ENCODE measurements around the gene GAB4.
"Not testable (repeated sequence)": the region's sequence is repeated elsewhere in the genome, so short reads cannot be mapped to it uniquely, and the experiment has no call there.

GAB4 gene, protein sequence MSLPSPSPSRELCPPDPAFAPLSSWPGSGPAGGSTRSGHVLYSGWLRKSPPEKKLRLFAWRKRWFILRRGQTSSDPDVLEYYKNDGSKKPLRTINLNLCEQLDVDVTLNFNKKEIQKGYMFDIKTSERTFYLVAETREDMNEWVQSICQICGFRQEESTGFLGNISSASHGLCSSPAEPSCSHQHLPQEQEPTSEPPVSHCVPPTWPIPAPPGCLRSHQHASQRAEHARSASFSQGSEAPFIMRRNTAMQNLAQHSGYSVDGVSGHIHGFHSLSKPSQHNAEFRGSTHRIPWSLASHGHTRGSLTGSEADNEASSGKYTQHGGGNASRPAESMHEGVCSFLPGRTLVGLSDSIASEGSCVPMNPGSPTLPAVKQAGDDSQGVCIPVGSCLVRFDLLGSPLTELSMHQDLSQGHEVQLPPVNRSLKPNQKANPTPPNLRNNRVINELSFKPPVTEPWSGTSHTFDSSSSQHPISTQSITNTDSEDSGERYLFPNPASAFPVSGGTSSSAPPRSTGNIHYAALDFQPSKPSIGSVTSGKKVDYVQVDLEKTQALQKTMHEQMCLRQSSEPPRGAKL

DNA sequence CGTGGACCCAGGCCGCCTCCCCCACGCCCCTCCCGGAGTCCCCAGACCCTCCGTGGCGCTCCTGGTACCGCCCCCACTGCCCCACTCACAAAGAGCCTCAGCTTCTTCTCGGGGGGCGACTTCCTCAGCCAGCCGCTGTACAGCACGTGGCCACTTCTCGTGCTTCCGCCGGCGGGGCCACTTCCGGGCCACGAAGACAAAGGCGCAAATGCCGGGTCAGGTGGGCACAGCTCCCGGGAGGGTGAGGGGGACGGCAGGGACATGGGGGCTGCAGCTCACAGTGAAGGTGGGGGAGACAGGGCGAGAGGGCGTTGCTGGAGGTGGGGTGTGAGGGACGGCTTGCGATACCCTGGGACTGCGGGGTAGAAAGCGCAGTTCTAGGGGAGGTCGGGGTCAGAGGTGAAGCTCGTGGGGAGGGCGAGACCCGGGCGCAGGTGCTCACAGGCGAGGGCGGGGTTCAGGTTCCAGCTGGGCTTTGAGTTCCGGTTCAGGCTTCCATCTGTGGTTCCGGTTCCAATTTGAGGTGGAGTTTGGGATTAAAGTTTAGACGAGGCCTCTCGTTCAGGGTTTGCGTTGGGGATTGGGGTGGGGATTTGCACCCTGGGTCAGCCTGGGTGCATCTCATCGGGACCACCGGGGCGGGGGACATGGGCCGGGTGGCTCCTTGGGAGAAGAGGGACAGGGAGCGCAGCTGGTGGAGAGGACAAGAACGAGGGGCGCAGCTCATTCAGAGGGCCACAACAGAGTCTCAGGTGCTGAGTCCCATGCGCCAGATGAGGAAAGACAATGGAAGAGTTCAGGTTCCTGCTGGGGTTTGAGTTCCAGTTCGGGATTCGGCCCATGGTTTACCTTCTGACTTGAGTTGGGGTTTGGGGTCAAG, at the start of gene GAB4:
TSS of gene GAB4 (minus strand) at position 371 of the 880 bp plus-strand sequence. CDS start at position 263, 108 bp downstream.
- DNase-seq = no peak

DNA sequence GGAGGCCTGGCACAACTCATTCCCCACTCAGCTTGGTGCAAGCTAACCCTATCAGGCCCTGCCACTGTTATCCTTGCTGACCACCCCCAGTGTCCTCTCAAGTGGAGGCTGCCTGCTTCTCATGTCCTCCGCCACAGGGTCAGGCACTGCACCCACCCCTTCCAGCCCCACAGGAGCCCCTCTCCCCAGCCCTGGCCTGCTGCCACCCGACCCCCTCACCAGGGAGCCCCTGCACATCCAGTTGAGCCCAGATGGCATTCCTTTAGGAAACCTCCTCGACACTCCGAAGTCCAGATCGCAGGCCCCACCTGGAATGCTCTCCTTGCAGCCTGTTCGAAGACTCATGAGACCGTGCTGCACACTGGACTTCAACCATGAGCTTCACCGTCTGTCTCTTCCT, 48.8 kb upstream of the GAB4 start:
- DNase-seq = no peak

DNA sequence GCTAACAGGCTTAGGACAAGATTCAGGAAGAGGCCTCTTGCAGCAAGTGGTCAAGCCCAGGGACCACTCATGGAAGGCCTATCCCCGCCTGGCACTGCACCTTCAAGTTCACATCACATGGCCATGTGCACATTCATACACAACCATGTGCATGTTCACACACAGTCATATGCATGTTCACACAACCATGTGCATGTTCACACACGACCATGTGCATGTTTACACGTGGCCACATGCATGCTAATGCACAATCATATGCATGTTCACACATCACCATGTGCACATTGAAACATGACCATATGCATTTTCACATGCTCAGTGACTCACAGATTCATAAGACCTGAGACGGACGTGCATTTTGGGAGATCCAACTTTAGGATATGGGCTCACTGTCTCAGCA, 48.0 kb upstream of the GAB4 start:
- no peak for DNase-seq

DNA sequence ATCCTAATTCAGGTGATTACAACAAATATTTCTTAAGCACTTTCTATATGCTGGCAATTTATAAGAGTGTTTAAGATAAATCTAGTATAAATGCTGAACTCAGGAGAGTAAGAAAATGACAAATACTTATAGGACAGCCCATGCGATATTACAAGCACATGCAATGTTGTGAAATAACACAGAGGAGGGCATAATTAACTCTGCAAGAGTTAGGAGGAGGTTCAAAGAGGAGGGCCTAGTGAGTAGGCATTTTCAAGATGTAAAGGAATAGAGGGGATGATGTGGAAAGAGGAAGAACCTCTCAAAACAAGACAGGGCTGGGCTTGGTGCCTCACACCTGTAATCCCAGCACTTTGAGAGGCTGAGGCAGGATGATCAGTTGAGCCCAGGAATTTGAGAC, 39.6 kb upstream of the GAB4 start:
- DNase-seq = no peak

DNA sequence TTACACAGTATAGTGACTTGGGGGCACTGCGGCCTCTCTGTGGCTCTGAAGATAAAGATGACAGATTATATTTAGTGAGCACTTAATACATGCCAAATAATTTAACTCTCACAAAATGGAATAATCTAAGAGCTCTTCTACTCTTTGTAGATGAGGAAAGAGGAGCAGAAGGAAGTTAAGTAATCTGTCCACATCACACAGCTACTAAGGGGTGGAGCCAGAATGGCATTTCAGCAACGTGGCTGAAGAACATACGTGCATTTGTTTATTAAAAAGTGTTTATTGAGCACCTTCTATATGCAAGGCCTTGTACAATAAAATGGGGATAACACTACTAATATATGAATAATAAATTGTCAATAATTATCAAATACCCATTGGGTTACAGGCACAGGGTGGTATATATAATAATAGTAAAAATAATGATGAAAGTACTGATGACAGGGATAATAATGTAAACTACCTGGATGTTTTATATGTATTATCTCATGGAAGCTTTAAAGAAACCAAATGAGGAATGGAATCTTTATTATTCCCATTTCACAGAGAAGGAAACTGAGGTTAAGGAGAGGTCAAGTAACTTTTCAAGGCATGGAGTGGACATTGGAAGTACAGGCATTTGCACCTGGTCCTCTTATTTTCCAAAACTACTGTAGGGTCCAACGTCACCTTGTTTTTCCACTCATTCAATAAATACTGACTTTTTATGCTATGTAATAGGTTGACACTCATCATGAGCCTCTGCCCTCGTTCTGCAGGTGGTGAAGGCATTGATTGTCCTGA, 38.7 kb upstream of the GAB4 start:
- DNase-seq = no peak

DNA sequence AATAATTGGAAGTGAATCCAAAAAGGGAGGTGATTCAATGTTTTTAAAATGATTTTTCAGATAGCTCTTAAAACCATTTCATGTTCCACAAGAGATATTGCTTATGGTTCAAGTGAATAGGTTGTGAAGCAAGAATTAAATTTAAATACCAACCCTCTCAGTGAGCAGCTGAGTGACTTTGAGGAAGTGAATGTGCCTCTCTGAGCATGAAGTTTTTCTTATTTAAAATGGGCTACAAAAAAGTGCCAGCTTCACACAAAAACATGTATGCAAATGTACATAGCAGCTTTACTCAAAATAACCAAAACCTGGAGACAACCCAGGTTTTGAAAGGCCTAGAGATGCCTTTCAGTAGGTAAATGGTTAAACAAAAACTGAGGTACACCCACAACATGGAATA, 35.5 kb upstream of the GAB4 start:
- no peak for DNase-seq

DNA sequence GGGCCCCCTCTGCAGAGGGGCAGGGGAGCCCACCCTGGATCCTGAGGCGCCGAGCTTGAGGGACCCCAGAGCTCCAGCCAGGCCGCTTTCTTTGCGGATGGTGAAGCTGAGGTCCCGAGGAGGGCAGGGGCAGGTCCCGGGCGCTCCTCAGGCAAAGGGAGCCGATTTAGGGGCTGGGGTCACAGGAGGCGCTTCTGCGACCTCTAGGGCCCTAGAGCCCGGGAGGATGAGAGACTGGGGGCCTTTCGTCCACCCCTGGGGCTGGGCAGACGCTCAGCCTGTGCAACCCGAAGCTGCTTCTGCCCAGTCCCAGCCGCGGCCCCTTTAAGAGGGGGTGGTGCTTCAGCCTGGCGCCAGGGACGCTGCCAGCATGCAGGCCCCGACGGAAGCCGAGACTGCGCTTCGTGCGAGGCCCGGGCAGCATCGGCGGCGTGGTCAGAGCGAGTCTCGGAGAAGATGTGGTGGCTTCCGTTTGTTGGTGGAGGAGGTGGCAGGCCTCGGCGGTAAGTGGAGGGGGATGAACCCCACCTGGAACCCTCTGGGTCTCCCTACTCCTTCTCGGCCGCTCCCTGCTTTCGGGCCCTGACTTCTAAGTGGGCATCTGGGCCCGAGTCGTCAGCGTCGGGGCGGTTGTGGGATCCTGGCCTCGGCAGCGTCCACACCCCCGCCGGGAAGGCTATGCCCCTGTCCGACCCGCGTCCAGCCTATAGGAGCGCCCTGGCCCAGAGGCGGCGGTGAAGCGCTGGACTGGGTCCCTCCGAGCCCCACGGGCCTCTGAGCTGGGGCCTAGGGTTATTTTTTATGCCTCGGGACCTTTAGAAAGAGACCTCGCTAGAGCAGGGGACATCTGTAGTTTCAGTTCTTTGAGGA, 29.1 kb upstream of the GAB4 start:
- not testable (repeated sequence) for DNase-seq

DNA sequence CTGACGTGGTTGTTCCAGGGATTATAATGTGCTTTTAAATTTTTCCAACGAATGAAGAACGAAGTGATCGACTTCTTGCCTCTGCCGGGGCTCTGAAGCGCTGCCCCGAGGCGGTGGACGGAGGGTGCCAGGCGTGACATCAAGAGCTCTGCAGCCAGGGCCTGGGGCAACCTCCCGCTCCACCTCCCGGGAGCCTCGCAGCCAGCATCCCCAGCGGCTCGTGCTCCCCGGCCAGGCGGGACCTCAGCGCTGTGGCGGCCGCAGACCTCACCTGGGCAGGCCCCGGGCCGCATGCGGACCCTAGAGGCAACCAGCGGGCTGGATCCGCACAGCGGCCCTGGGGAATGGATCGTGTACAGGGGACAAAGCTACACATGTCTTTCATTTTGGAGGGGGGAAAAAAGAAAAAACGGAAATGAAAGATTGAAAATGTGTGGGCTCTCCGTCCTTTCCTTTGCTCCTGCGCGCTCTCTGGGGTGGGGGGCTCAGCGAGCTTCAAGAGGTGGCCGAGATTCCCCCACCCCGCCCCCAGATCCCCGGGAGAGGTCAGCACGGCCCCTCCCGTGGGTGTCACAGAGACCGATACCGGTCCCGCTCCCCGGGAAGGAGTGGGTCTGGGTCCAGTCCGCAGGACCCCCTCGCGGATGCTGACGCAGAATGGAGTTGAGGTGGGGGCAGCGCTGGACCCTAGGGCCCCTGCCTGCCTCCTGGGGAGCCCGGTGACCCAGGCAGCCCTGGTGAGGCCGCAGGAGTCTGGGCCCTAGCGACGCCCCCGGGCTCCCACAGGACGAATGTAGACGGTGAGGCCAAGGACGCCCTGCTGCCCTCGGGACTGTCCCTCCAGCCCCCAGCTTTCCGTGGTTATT, 28.2 kb upstream of the GAB4 start:
- not testable (repeated sequence) for DNase-seq

DNA sequence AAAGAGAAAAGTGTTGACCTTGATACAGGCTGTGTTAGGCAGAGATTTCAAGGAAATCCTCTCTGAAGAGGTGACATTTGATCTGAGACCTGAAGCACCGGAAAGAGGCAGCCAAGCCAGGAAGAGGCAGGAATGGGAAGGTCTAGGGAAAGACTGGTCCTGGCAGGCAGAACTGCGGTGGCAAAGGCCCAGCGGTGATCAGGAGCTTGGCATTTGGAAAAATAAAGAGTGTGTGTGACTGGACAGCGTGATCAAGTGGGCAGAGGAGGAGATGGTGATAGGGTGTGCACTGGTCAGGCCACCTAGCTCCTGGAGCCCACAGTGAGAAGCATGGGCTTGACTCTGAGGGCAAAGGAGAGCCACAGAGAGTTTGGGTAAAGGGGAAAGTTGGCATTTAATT, 27.2 kb upstream of the GAB4 start:
- no peak for DNase-seq

DNA sequence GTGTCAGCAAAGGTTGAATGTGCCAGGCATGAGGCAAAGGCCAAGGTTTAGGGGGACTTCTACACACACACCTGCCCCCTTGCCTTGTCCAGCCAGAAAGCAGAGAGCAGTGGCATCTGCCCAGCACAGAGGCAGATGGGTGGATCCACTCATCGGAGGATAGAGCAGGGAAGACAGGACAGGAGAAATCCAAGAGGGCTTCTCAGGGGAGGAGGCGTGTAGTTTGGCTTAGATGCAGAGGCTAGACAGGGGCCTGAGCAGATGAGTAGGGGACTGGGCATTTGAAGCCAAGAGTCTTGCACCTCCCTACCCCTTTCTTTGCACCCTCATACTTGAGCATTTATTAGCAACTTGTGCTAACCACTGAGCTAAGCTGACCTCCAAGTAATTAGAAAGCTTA, 26.5 kb upstream of the GAB4 start:
- not testable (repeated sequence) for DNase-seq

DNA sequence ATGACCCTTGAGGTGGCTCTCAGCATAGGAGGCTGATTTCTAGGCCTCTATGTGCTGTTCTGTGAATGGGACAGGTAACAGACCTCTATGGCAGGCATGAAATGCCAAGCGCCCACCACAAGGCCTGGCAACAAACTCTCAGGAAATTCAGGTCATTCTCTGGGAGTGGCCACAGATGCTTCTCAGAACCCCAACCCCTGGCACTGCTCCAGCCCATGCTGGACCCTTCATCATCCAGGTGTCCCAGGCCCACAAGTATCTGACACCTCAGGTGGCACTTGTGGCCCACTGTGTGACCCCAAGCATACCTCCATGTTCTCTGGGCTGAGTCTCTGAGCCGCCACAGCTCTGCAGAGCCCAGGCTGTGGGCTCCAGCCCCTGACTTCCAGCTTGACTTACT, 24.3 kb upstream of the GAB4 start:
- DNase-seq = not testable (repeated sequence)

DNA sequence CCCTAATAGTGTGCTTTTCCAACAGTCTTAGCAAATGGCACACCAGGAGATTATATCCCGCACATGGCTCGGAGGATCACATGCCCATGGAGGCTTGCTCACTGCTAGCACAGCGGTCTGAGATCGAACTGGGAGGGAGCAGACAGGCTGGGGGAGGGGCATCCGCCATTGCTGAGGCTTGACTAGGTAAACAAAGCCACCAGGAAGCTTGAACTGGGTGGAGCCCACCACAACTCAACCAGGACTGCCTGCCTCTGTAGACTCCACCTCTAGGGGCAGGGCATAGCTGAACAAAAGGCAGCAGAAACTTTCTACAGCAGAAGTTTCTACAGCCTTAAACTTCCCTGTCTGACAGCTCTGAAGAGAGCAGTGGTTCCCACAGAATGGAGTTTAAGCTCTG, 16.4 kb upstream of the GAB4 start:
- DNase-seq = not testable (repeated sequence)

DNA sequence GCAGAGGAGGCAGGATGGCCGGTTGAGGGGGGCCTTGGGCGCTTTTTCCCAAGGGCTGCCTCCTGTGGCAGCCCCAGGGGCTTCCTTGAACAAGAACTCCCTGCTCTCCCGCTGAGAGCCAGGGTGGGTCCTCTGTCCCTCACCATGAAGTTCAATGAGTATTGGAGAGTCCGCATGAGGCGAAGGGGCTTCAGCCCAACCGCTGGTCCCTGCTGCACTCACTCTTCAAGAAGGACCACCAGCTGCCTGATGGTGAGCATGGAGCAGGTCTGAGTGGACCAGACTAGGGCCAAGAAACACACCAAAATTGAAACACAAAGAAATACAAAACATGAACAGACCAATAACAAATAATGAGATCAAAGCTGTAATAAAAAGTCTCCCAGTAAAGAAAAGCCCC, 7.5 kb upstream of the GAB4 start:
- not testable (repeated sequence) for DNase-seq

DNA sequence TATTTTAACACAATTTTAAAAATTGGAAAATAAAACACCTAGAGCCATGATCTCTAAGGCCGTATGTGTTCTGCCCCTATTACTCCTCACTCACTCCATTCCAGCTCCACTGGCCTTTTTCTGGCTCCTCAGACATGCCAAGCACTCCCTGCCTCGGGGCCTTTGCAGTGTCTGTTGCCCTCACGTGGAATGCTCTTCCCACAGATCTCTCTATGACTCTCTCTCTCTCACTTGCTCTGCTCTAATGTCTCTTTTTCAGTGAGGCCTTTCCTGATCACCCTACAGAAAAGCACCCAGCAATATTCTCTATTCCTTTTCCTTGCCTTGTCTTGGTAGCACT, 6.0 kb upstream of the GAB4 start:
- not testable (repeated sequence) for DNase-seq

DNA sequence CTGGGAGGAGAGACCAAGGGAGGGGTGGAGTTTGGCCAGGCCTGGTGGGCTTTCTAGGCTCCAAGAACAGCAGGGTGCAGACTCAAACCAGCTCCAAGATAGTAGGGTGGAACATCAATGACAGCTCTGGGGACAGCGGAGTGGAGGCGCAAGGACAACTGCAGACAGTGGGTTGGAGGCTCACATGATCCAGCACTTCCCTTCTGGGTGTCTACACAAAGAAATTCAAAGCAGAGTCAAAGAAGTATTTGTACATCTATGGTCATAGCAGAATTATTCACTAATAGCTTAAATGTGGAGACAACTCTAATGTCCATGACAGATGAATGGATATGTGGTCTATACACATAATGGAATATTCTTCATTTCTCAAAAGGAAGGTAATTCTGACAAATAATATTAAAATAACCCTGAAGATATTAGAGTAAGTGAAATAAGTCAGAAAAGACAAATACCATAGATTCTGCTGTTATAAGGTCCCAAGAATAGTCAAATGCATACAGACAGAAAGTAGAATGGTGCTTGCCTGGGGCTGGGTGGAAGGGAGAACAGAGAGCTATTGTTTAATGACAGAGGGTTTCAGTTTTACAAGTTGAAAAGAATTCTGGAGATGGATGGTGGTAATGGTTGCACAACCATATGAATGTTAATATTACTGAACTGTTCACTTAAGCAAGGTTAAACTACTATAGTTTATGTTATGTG, 5.5 kb upstream of the GAB4 start:
- no peak for DNase-seq

DNA sequence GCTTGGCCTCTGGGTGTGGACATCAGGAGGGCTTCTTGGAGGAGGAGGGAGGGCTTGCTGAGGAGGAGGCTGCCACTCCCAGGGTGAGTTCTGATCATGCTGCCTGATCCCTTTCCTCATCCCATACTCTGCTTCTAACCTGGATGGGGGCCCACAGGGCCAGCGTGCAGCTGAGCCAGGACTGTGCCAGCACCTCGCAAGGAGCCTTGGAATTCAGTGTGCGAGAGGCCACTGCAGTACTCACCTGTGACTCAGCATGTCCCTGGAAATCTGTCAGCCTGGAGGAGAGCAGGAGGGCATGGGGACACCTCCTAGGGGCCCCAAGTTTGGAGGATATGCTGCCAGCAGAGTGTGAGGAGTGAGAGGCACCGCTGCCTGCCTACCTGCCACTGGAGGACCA, 4.2 kb upstream of the GAB4 start:
- no peak for DNase-seq

DNA sequence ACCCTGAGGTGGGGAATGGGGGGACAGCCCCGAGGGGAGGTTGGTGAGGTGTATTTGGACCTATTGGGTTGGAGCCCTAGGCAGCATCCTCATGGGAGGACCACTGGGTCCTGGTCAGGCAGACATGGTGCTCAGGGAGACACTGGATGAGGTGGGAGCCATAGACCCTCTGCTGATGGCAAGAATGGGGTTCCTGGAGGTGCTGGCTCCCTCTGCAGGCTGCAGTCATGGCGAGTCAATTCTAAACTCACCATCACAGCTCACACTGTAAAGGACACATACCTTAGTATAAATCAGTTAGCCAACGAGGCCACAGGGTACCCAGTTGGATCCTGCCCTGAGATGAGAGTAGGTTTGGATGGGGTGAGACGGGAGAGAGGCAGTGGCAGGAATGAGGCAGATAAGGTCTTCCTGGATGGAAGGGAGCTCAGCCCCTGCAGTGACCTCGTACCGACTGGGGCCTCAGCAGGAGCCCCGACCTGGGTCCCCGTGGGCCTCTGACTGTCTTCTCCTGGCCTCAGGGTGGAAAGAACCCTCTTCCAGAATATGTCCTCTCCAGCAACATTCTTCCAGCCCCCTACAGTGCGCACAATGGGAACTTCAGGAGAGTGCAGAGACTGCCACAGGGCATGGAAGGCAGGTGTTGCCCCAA, 1.7 kb upstream of the GAB4 start:
- DNase-seq = no peak

DNA sequence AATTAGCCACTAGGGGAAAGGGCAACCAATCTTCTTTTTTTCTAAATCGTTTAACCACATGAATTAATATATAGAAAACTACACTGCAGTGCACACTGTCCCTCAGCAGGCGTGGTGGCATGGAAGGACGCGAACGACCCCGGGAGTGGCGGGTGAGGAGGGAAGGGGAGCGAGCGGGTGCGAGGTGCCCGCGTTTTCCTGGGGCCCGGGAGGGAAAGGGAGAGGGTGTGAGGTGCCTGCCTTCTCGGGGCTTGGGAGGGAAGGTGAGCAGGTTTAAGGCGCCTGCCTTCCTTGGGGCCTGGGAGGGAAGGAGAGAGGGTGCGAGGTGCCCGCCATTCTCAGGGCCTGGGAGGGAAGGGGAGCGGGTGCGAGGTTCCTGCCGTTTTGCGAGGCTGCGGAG, 765 bp downstream of the GAB4 start:
- DNase-seq = no peak

DNA sequence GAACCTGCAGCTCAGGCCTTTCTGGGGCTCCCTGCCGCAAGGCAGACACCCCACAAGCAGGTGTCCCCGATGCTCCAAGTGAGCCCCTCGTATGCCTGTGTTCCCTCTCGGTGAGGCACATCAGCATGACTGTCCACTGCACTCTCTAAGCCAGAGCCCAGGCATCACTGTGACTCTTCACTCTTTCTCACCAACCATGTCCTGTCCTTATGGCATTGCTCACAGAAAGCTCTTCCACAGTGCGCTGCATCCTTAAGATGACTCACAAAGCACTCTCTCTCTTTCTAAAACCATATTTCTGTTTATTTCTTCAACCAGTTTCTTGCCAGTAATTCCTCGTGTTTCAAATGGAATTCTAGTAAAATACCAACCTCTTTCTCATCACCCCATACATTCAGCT, 18.1 kb downstream of the GAB4 start:
- DNase-seq = no peak

DNA sequence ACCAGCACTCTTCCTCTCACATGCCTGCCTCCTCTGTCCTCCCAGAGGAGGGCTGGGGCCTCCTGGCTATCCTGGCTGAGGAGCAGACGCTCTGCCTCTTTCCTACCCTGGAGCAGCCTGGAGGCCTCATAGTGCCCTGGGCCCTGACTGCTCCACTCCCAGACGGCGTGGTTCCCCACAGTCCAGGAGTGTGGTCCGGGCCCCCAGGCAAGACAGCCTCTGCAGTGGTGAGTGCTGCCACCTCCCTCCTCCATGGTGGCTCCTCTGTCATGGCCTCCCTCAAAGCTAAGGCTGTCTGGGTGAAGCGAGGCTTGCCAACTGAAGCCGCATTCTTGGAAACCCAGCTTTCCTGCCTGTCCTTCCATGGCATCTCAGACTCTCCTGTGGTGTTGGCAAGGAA, 19.8 kb downstream of the GAB4 start:
- DNase-seq = no peak

Data from activated CD4-positive, alpha-beta T cell treated with anti-CD3 and anti-CD28 coated beads, Interleukin-2, Interleukin-6, amounts not matched to agents 100 ng/mL and 50 ng/mL, durations not matched to agents 16 hours and 8 hours (primary cell).